ENCODE data around the gene GALNT9.

The GALNT9 gene

DNA sequence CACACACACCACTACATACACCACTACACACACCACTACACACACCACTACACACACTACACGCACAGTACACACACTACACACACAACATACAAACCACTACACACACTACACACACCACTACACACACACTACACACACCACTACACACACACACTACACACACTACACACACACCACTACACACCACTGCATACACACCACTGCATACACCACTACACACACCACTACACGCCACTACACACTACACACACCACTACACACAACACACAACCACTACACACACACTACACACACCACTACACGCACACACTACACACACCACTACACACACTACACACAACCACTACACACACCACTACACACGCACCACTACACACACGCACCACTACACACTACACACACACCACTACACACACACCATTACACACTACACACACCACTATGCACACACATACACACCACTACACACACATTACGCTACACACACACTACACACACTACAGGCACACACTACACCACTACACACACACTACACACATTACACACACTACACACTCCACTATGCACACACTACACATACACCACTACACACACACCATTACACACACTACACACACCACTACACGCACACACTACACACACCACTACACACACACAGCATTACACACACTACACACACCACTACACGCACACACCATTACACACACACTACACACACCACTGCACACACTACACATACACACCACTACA, 172.6 kb downstream of the GALNT9 start:
- Histone ChIP-seq H4K91ac (ENCODE audit: low read length) (peak overlapping the region; percentile 87), H4K8ac (ENCODE audit: low read length) (no peak overlapping the region), H3K27ac (ENCODE audit: low read length, poor library complexity, severe bottlenecking) (no peak overlapping the region), H3K14ac (ENCODE audit: low read length in 2 of 2) (no peak overlapping the region), H2AK5ac (ENCODE audit: low read length, severe bottlenecking) (no peak overlapping the region), H3K18ac (ENCODE audit: low read depth in 1 of 2, low read length in 2 of 2) (no peak overlapping the region), H2BK12ac (ENCODE audit: low read length in 2 of 2) (no peak overlapping the region), H3K23ac (ENCODE audit: low read length in 2 of 2) (no peak overlapping the region), H2BK15ac (ENCODE audit: low read depth, poor library complexity, severe bottlenecking) (no peak overlapping the region), H3K9ac (ENCODE audit: low read length) (no peak overlapping the region), H3K9me3 (ENCODE audit: control insufficient read depth, low read length) (no peaks in the 10 kb centered on the region), H3K4me1 (ENCODE audit: control insufficient read depth, insufficient read depth, low read depth, low read length) (peaks cover 8% of the 10 kb centered on the region), H2BK5ac (ENCODE audit: low read depth, low read length, poor library complexity, severe bottlenecking) (no peak overlapping the region), H2AFZ (ENCODE audit: low read depth, low read length) (no peak overlapping the region), H3K27me3 (ENCODE audit: control insufficient read depth in 1 of 2, insufficient read depth in 1 of 2, low read length in 2 of 2) (peaks cover 0 to 33% of the 10 kb centered on the region in 2 experiments), H3K4ac (ENCODE audit: low read depth in 1 of 2, low read length in 2 of 2) (no peak overlapping the region), H3K79me1 (replicated peaks; ENCODE audit: low read length, poor library complexity, severe bottlenecking) (peaks cover 8% of the 10 kb centered on the region), H3K36me3 (ENCODE audit: control insufficient read depth in 1 of 2, insufficient read depth in 2 of 2, low read depth in 1 of 2, low read length in 2 of 2) (peaks cover 27 to 56% of the 10 kb centered on the region in 2 experiments), H3K4me2 (ENCODE audit: low read length, poor library complexity, severe bottlenecking) (no peak overlapping the region), H3K4me3 (ENCODE audit: insufficient read depth in 1 of 2, low read depth in 1 of 2, low read length in 2 of 2) (no peak overlapping the region), H2BK120ac (ENCODE audit: low read depth, low read length) (no peak overlapping the region)
- no peak for DNase-seq
- 91% methylated on average over 8 of the region's 8 CpGs for WGBS

- H2AK5ac ChIP-seq (ENCODE audit: low read length, severe bottlenecking): no peak overlapping the region
- H3K27ac ChIP-seq (ENCODE audit: low read length, poor library complexity, severe bottlenecking): no peak overlapping the region
- H2BK120ac ChIP-seq (ENCODE audit: low read depth, low read length): no peak overlapping the region
- H2AFZ ChIP-seq (ENCODE audit: low read depth, low read length): no peak overlapping the region
- H3K4me2 ChIP-seq (ENCODE audit: low read length, poor library complexity, severe bottlenecking): no peak overlapping the region
- no peak overlapping the region for H3K18ac ChIP-seq (ENCODE audit: low read depth in 1 of 2, low read length in 2 of 2)
- peaks cover 15% of the 10 kb centered on the region for H3K79me1 ChIP-seq (replicated peaks; ENCODE audit: low read length, poor library complexity, severe bottlenecking)
- peaks cover 8% of the 10 kb centered on the region for H3K4me1 ChIP-seq (ENCODE audit: control insufficient read depth, insufficient read depth, low read depth, low read length)
- H2BK5ac ChIP-seq (ENCODE audit: low read depth, low read length, poor library complexity, severe bottlenecking): no peak overlapping the region
- WGBS: 91% methylated on average over 10 of the region's 10 CpGs
- H3K27me3 ChIP-seq (ENCODE audit: control insufficient read depth in 1 of 2, insufficient read depth in 1 of 2, low read length in 2 of 2): peaks cover 0 to 27% of the 10 kb centered on the region in 2 experiments
- H2BK15ac ChIP-seq (ENCODE audit: low read depth, poor library complexity, severe bottlenecking): no peak overlapping the region
- H3K23ac ChIP-seq (ENCODE audit: low read length in 2 of 2): no peak overlapping the region
- peaks cover 27 to 64% of the 10 kb centered on the region in 2 experiments for H3K36me3 ChIP-seq (ENCODE audit: control insufficient read depth in 1 of 2, insufficient read depth in 2 of 2, low read depth in 1 of 2, low read length in 2 of 2)
- no peak overlapping the region for H3K14ac ChIP-seq (ENCODE audit: low read length in 2 of 2)
- no peak overlapping the region for H3K4ac ChIP-seq (ENCODE audit: low read depth in 1 of 2, low read length in 2 of 2)
- no peak overlapping the region for H3K9ac ChIP-seq (ENCODE audit: low read length)
- H2BK12ac ChIP-seq (ENCODE audit: low read length in 2 of 2): no peak overlapping the region
- no peaks in the 10 kb centered on the region for H3K9me3 ChIP-seq (ENCODE audit: control insufficient read depth, low read length)
- no peak overlapping the region for H4K8ac ChIP-seq (ENCODE audit: low read length)
- no peak overlapping the region for H3K4me3 ChIP-seq (ENCODE audit: insufficient read depth in 1 of 2, low read depth in 1 of 2, low read length in 2 of 2)
- H4K91ac ChIP-seq (ENCODE audit: low read length): peak overlapping the region; percentile 70
- no peak for DNase-seq
Observed at GRCh38 chr12:132155771-132156572, 173.4 kb downstream of the GALNT9 start.

DNA sequence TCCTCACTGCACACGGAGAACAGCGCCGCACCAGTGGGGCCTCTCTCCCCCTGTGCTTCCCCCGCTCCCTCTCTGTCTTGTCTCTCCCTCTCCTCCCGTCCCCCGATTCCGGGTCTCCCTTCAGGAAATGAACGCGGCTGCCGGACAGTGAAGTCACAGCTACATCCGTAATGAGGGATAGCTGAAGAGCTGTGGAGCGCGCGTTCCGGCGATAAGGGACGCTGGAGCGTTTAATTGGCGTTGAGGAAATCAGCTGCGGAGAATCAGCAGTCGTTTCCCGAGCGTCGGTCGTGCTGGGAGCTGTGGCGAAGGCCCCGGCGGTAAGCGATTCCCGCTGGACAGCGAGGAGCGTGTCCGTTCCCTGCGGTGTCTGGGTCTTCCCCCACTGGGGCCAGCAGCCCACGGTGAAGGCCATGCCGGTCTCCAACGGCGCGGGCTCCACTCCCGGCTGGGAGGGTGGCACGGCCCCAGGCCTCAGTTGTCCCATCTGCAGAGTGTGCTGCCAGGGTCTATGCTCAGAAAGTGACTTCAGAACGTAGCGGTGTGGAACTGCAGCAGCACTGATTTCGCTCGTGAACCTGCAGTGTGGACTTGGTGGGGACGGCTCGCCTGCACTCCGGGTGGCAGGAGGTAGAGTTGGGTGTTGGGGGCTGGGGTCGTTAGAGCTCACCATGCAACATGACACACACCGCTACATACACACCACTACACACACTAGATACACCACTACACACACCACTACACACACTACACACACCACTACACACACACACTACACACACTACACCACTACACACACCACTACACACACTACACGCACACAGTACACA, 174.2 kb downstream of the GALNT9 start:
- Histone ChIP-seq H3K4ac (ENCODE audit: low read depth in 1 of 2, low read length in 2 of 2) (no peak overlapping the region), H2AK5ac (ENCODE audit: low read length, severe bottlenecking) (no peak overlapping the region), H4K91ac (ENCODE audit: low read length) (no peak overlapping the region), H3K18ac (ENCODE audit: low read depth in 1 of 2, low read length in 2 of 2) (no peak overlapping the region), H3K9me3 (ENCODE audit: control insufficient read depth, low read length) (no peaks in the 10 kb centered on the region), H3K4me3 (ENCODE audit: insufficient read depth in 1 of 2, low read depth in 1 of 2, low read length in 2 of 2) (no peak overlapping the region), H3K4me2 (ENCODE audit: low read length, poor library complexity, severe bottlenecking) (no peak overlapping the region), H4K8ac (ENCODE audit: low read length) (no peak overlapping the region), H3K14ac (ENCODE audit: low read length in 2 of 2) (no peak overlapping the region), H2BK120ac (ENCODE audit: low read depth, low read length) (no peak overlapping the region), H2BK5ac (ENCODE audit: low read depth, low read length, poor library complexity, severe bottlenecking) (no peak overlapping the region), H3K4me1 (ENCODE audit: control insufficient read depth, insufficient read depth, low read depth, low read length) (peaks cover 8% of the 10 kb centered on the region), H2AFZ (ENCODE audit: low read depth, low read length) (no peak overlapping the region), H2BK12ac (ENCODE audit: low read length in 2 of 2) (no peak overlapping the region), H3K9ac (ENCODE audit: low read length) (no peak overlapping the region), H2BK15ac (ENCODE audit: low read depth, poor library complexity, severe bottlenecking) (peak overlapping the region; percentile 44), H3K36me3 (ENCODE audit: control insufficient read depth in 1 of 2, insufficient read depth in 2 of 2, low read depth in 1 of 2, low read length in 2 of 2) (peaks cover 27 to 68% of the 10 kb centered on the region in 2 experiments), H3K23ac (ENCODE audit: low read length in 2 of 2) (no peak overlapping the region), H3K27ac (ENCODE audit: low read length, poor library complexity, severe bottlenecking) (no peak overlapping the region), H3K79me1 (replicated peaks; ENCODE audit: low read length, poor library complexity, severe bottlenecking) (peaks cover 19% of the 10 kb centered on the region), H3K27me3 (ENCODE audit: control insufficient read depth in 1 of 2, insufficient read depth in 1 of 2, low read length in 2 of 2) (peaks cover 0 to 19% of the 10 kb centered on the region in 2 experiments)
- no peak for DNase-seq
- WGBS: 92% methylated on average over 47 of the region's 51 CpGs
